GM18858 (cell line): ENCODE data around the gene BBX.
"Not testable (repeated sequence)": the region's sequence is repeated elsewhere in the genome, so short reads cannot be mapped to it uniquely, and the experiment has no call there.

ENCODE experiments used
- ATAC-seq: cut with Tn5 transposase; IDR thresholded peaks from one replicate; pipeline ENCODE4 v1.9.1; 2021; ENCODE audit not compliant: unreplicated experiment

Gene BBX

GRCh38 chr3:107540857-107541256 is 18.1 kb downstream of the BBX start:
- no peak for ATAC-seq

- ATAC-seq, result no peak
These were observed 19.9 kb downstream of the BBX start for GRCh38 chr3:107542665-107543064.

- ATAC-seq, result no peak
These were observed 20.9 kb downstream of the BBX start for GRCh38 chr3:107543666-107544065.

- ATAC-seq, result no peak
These were observed 22.9 kb downstream of the BBX start for GRCh38 chr3:107545680-107546120.

- ATAC-seq, result no peak
These were observed 25.8 kb downstream of the BBX start for GRCh38 chr3:107548601-107549000.

- peak; percentile 56 for ATAC-seq
These were observed 32.6 kb downstream of the BBX start for GRCh38 chr3:107555359-107555758.

GRCh38 chr3:107557743-107558142 is 35.0 kb downstream of the BBX start:
- no peak for ATAC-seq

- ATAC-seq, result no peak
These were observed 37.4 kb downstream of the BBX start for GRCh38 chr3:107560166-107560565.

GRCh38 chr3:107561980-107562379 is 39.2 kb downstream of the BBX start:
- no peak for ATAC-seq

GRCh38 chr3:107562969-107563529 is 40.3 kb downstream of the BBX start:
- no peak for ATAC-seq

GRCh38 chr3:107565244-107565643 is 42.5 kb downstream of the BBX start:
- not testable (repeated sequence) for ATAC-seq

- ATAC-seq, result not testable (repeated sequence)
These were observed 48.3 kb downstream of the BBX start for GRCh38 chr3:107571089-107571488.

- not testable (repeated sequence) for ATAC-seq
These were observed 48.7 kb downstream of the BBX start for GRCh38 chr3:107571492-107571891.

GRCh38 chr3:107574650-107575049 is 51.9 kb downstream of the BBX start:
- ATAC-seq, result no peak

GRCh38 chr3:107578091-107578490 is 55.3 kb downstream of the BBX start:
- ATAC-seq, result no peak

GRCh38 chr3:107578523-107578922 is 55.8 kb downstream of the BBX start:
- no peak for ATAC-seq

GRCh38 chr3:107579371-107579770 is 56.6 kb downstream of the BBX start:
- ATAC-seq, result no peak

GRCh38 chr3:107581230-107581629 is 58.5 kb downstream of the BBX start:
- peak; percentile 52 for ATAC-seq

GRCh38 chr3:107588217-107588616 is 65.5 kb downstream of the BBX start:
- no peak for ATAC-seq

- peak; percentile 79 for ATAC-seq
These were observed 66.7 kb downstream of the BBX start for GRCh38 chr3:107589454-107589853.

- ATAC-seq, result no peak
These were observed 68.0 kb downstream of the BBX start for GRCh38 chr3:107590786-107591185.

GRCh38 chr3:107592073-107592472 is 69.3 kb downstream of the BBX start:
- no peak for ATAC-seq

GRCh38 chr3:107594870-107595269 is 72.1 kb downstream of the BBX start:
- no peak for ATAC-seq
